Measurements from ENCODE around the gene TK2.

Gene TK2

GRCh38 chr16:66494916-66495315, 55.0 kb downstream of the TK2 start:
- in situ Hi-C loops (cut with MboI; ENCODE audit: low sequenced_read_pairs, unreplicated experiment) = loop anchor here (5.0 kb wide), 1 partner anchor 73 kb away; no protein-coding TSS in a partner anchor
- DNase-seq (ENCODE audit: low spot score) = no peak
- TF ChIP-seq CTCF (IDR thresholded peaks at IDR 0.05; ENCODE audit: borderline replicate concordance, control extremely low read depth, extremely low read depth, insufficient read depth, missing control alignments) = no peak

- TF ChIP-seq CTCF (IDR thresholded peaks at IDR 0.05; ENCODE audit: borderline replicate concordance, control extremely low read depth, extremely low read depth, insufficient read depth, missing control alignments) = no peak
- no peak for DNase-seq (ENCODE audit: low spot score)
- in situ Hi-C loops (cut with MboI; ENCODE audit: low sequenced_read_pairs, unreplicated experiment) = loop anchor here (5.0 kb wide), 1 partner anchor 71 kb away; no protein-coding TSS in a partner anchor
Measured at GRCh38 chr16:66493490-66494401, 56.2 kb downstream of the TK2 start.

- TF ChIP-seq CTCF (IDR thresholded peaks at IDR 0.05; ENCODE audit: borderline replicate concordance, control extremely low read depth, extremely low read depth, insufficient read depth, missing control alignments) = no peak
- in situ Hi-C loops (cut with MboI; ENCODE audit: low sequenced_read_pairs, unreplicated experiment) = loop anchor here (5.0 kb wide), 1 partner anchor 69 kb away; no protein-coding TSS in a partner anchor
- DNase-seq (ENCODE audit: low spot score) = no peak
Measured at GRCh38 chr16:66491716-66492064, 58.2 kb downstream of the TK2 start.

GRCh38 chr16:66490774-66491715, 58.9 kb downstream of the TK2 start:
- in situ Hi-C loops (cut with MboI; ENCODE audit: low sequenced_read_pairs, unreplicated experiment) = loop anchor here (5.0 kb wide), 1 partner anchor 69 kb away; no protein-coding TSS in a partner anchor
- DNase-seq (ENCODE audit: low spot score) = no peak
- no peak for TF ChIP-seq CTCF (IDR thresholded peaks at IDR 0.05; ENCODE audit: borderline replicate concordance, control extremely low read depth, extremely low read depth, insufficient read depth, missing control alignments)

GRCh38 chr16:66489818-66490217, 60.1 kb downstream of the TK2 start:
- no peak for DNase-seq (ENCODE audit: low spot score)
- in situ Hi-C loops (cut with MboI; ENCODE audit: low sequenced_read_pairs, unreplicated experiment) = loop anchor here (5.0 kb wide), 1 partner anchor 68 kb away; no protein-coding TSS in a partner anchor
- TF ChIP-seq CTCF (IDR thresholded peaks at IDR 0.05; ENCODE audit: borderline replicate concordance, control extremely low read depth, extremely low read depth, insufficient read depth, missing control alignments) = no peak

- in situ Hi-C loops (cut with MboI; ENCODE audit: low sequenced_read_pairs, unreplicated experiment) = no loop called here
- TF ChIP-seq CTCF (IDR thresholded peaks at IDR 0.05; ENCODE audit: borderline replicate concordance, control extremely low read depth, extremely low read depth, insufficient read depth, missing control alignments) = no peak
- DNase-seq (ENCODE audit: low spot score) = no peak
Measured at GRCh38 chr16:66489385-66489784, 60.5 kb downstream of the TK2 start.
